Endodermal cell (in vitro differentiated cells): ENCODE results near the gene POLE. TPM values are rescaled to one million over a fixed set of nuclear protein-coding genes. Genes with fewer than 3 reads are reported as not detected.

Experiments
- DNase-seq: peaks from one replicate; pipeline ENCODE4 v3.0.0-alpha.2; 2017
- H3K27ac ChIP-seq: 2 replicates; pipeline ENCODE4 v1.5.1; 2013; ENCODE audit warnings: mild to moderate bottlenecking, low read depth, low read length, moderate library complexity
- H3K27me3 ChIP-seq: 2 replicates; pipeline ENCODE4 v1.6.1; 2013; ENCODE audit warnings: mild to moderate bottlenecking, low read length, moderate library complexity; ENCODE audit not compliant: insufficient read depth, control insufficient read depth, poor library complexity, severe bottlenecking
- H3K36me3 ChIP-seq: 2 replicates; pipeline ENCODE4 v1.7.0; 2013; ENCODE audit warnings: mild to moderate bottlenecking, low read length, moderate library complexity; ENCODE audit not compliant: control insufficient read depth, insufficient read depth
- H3K4me1 ChIP-seq: one replicate; pipeline ENCODE4 v1.7.0; 2013; ENCODE audit warnings: low read length; ENCODE audit not compliant: control insufficient read depth, insufficient read depth
- H3K4me3 ChIP-seq: 2 replicates; pipeline ENCODE4 v1.5.1; 2013; ENCODE audit warnings: mild to moderate bottlenecking, low read length, moderate library complexity
- H3K9ac ChIP-seq: 2 replicates; pipeline ENCODE4 v1.6.1; 2013; ENCODE audit warnings: mild to moderate bottlenecking, low read length, moderate library complexity; ENCODE audit not compliant: poor library complexity, severe bottlenecking; ENCODE audit errors: extremely low read depth
- H3K9me3 ChIP-seq: 2 replicates; pipeline ENCODE4 v1.6.1; 2013; ENCODE audit warnings: mild to moderate bottlenecking, low read length, moderate library complexity; ENCODE audit not compliant: control insufficient read depth
- H3K27ac Mint-ChIP-seq: 2 replicates; pipeline ENCODE4 v1.8.0; 2020; ENCODE audit warnings: mixed read lengths
- H3K27me3 Mint-ChIP-seq: 2 replicates; pipeline ENCODE4 v1.8.0; 2021; ENCODE audit warnings: mild to moderate bottlenecking, mixed read lengths; ENCODE audit not compliant: insufficient read depth
- H3K36me3 Mint-ChIP-seq: 2 replicates; pipeline ENCODE4 v1.8.0; 2020; ENCODE audit warnings: low read depth, mixed read lengths
- H3K4me1 Mint-ChIP-seq: 2 replicates; pipeline ENCODE4 v1.8.0; 2020; ENCODE audit warnings: mixed read lengths
- H3K4me3 Mint-ChIP-seq: 2 replicates; pipeline ENCODE4 v1.8.0; 2020; ENCODE audit warnings: mild to moderate bottlenecking, moderate library complexity, mixed read lengths
- H3K9me3 Mint-ChIP-seq: 2 replicates; pipeline ENCODE4 v1.8.0; 2020; ENCODE audit warnings: mild to moderate bottlenecking, mixed read lengths
- WGBS, 2 experiments: methylation state at CpG; one replicate each; pipeline versions ENCODE4 v1.1.5 to v1.1.7; 2013; ENCODE audit warnings: missing lambda C conversion rate in 2 of 2, mixed read lengths in 1 of 2; ENCODE audit not compliant: insufficient coverage in 1 of 2, insufficient read length in 1 of 2; 5-methylcytosine and 5-hydroxymethylcytosine counted together
- total RNA-seq, 2 donors: library from RNA; stranded (reverse); fragmentation: NEBNext Ultra II Directional in 1 of 2; extraction: Animal tissue kit (Norgen Biotek cat#: 25700) in 1 of 2; gene quantifications; 2 replicates in 1 of 2; 3 replicates in 1 of 2; pipeline ENCODE4 v1.2.1, GENCODE V29; 2021
- TF ChIP-seq, protein P1 (sequence below): fragments of 200-600 bp; sonication (generic); conservative IDR thresholded peaks from 2 replicates; pipeline ENCODE4 v1.5.0; 2021; ENCODE audit warnings: antibody characterized with exemption, mild to moderate bottlenecking

Gene POLE
- total RNA-seq, 2 donors from 2014 or later, result 165 to 212 TPM

GRCh38 chr12:132731574-132731973, 44.4 kb upstream of the POLE start:
- H3K4me1 Mint-ChIP-seq, result no peaks in the 10 kb centered on the region
- H3K27me3 Mint-ChIP-seq, result no peaks in the 10 kb centered on the region
- no peak overlapping the region for H3K27ac Mint-ChIP-seq
- no peak overlapping the region for H3K4me3 Mint-ChIP-seq
- Histone ChIP-seq H3K9ac (no peak overlapping the region), H3K4me3 (no peak overlapping the region), H3K27ac (no peak overlapping the region), H3K36me3 (peaks cover 85% of the 10 kb centered on the region), H3K9me3 (peaks cover 4% of the 10 kb centered on the region), H3K4me1 (no peaks in the 10 kb centered on the region), H3K27me3 (no peaks in the 10 kb centered on the region)
- peaks cover 87% of the 10 kb centered on the region for H3K36me3 Mint-ChIP-seq
- H3K9me3 Mint-ChIP-seq, result peaks cover 16% of the 10 kb centered on the region
- TF ChIP-seq, protein P1, sequence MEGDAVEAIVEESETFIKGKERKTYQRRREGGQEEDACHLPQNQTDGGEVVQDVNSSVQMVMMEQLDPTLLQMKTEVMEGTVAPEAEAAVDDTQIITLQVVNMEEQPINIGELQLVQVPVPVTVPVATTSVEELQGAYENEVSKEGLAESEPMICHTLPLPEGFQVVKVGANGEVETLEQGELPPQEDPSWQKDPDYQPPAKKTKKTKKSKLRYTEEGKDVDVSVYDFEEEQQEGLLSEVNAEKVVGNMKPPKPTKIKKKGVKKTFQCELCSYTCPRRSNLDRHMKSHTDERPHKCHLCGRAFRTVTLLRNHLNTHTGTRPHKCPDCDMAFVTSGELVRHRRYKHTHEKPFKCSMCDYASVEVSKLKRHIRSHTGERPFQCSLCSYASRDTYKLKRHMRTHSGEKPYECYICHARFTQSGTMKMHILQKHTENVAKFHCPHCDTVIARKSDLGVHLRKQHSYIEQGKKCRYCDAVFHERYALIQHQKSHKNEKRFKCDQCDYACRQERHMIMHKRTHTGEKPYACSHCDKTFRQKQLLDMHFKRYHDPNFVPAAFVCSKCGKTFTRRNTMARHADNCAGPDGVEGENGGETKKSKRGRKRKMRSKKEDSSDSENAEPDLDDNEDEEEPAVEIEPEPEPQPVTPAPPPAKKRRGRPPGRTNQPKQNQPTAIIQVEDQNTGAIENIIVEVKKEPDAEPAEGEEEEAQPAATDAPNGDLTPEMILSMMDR, result no peak
- DNase-seq, result no peak
- 90 to 97% methylated on average over 15 to 17 of the region's 17 CpGs for whole genome bisulfite sequencing, 2 experiments

- H3K9ac ChIP-seq, result no peak overlapping the region
- DNase-seq, result peak; percentile 41
- peaks cover 4% of the 10 kb centered on the region for H3K9me3 ChIP-seq
- TF ChIP-seq, protein P1, result no peak
- no peak overlapping the region for H3K4me3 ChIP-seq
- Mint-ChIP-seq H3K4me3 (no peak overlapping the region), H3K4me1 (no peaks in the 10 kb centered on the region), H3K27me3 (no peaks in the 10 kb centered on the region), H3K27ac (no peak overlapping the region), H3K36me3 (peaks cover 89% of the 10 kb centered on the region), H3K9me3 (peaks cover 16% of the 10 kb centered on the region)
- peaks cover 87% of the 10 kb centered on the region for H3K36me3 ChIP-seq
- WGBS, 2 experiments, result 94 to 95% methylated on average over 7 to 11 of the region's 11 CpGs
- H3K4me1 ChIP-seq, result no peaks in the 10 kb centered on the region
- H3K27ac ChIP-seq, result no peak overlapping the region
- H3K27me3 ChIP-seq, result no peaks in the 10 kb centered on the region
Observed at GRCh38 chr12:132730353-132730752, 43.2 kb upstream of the POLE start.

- Mint-ChIP-seq H3K27ac (no peak overlapping the region), H3K4me1 (no peaks in the 10 kb centered on the region), H3K9me3 (peaks cover 16% of the 10 kb centered on the region), H3K36me3 (peaks cover 88% of the 10 kb centered on the region), H3K4me3 (no peak overlapping the region), H3K27me3 (no peaks in the 10 kb centered on the region)
- peaks cover 87% of the 10 kb centered on the region for H3K36me3 ChIP-seq
- TF ChIP-seq, protein P1, result no peak
- no peak overlapping the region for H3K9ac ChIP-seq
- H3K4me3 ChIP-seq, result no peak overlapping the region
- no peaks in the 10 kb centered on the region for H3K4me1 ChIP-seq
- peak; percentile 49 for DNase-seq
- H3K9me3 ChIP-seq, result peaks cover 4% of the 10 kb centered on the region
- no peak overlapping the region for H3K27ac ChIP-seq
- WGBS, 2 experiments, result 94 to 96% methylated on average over 23 to 24 of the region's 24 CpGs
- no peaks in the 10 kb centered on the region for H3K27me3 ChIP-seq
Observed at GRCh38 chr12:132729541-132730320, 42.6 kb upstream of the POLE start.
